SW 1271 (cell line): Measurements from ENCODE around the gene UNC13D.
"Not testable (repeated sequence)": the region's sequence is repeated elsewhere in the genome, so short reads cannot be mapped to it uniquely, and the experiment has no call there.

Source experiments
- DNase-seq, 2 experiments: peaks; one replicate each; lab custom pipeline; 2025; lab: John Stamatoyannopoulos, UW

Gene UNC13D

GRCh38 chr17:75874323-75875181 lies 30.3 kb upstream of the UNC13D start:
- DNase-seq, result no peak

- DNase-seq, result no peak
Observed at GRCh38 chr17:75873587-75874322, 29.6 kb upstream of the UNC13D start.

- DNase-seq, result peak in 1 of 2 experiments; percentile 63
Observed at GRCh38 chr17:75872434-75873351, 28.5 kb upstream of the UNC13D start.

DNA sequence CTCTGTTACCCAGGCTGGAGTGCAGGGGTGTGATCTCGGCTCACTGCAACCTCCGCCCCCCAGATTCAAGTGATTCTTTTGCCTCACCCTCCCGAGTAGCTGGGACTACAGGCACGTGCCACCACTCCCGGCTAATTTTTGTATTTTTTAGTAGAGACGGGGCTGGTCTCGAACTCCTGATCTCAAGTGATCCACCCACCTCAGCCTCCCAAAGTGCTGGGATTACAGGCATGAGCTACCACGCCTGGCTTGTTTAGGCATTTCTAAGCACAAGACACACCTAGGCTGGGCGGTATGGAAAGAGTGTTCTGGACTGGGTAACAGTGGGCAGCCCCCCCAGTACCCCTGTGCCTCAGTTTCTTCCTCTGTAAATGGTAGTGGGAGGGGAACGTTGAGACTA lies 26.0 kb upstream of the UNC13D start:
- not testable (repeated sequence) for DNase-seq

GRCh38 chr17:75869282-75870141 lies 25.3 kb upstream of the UNC13D start:
- DNase-seq, result no peak

DNA sequence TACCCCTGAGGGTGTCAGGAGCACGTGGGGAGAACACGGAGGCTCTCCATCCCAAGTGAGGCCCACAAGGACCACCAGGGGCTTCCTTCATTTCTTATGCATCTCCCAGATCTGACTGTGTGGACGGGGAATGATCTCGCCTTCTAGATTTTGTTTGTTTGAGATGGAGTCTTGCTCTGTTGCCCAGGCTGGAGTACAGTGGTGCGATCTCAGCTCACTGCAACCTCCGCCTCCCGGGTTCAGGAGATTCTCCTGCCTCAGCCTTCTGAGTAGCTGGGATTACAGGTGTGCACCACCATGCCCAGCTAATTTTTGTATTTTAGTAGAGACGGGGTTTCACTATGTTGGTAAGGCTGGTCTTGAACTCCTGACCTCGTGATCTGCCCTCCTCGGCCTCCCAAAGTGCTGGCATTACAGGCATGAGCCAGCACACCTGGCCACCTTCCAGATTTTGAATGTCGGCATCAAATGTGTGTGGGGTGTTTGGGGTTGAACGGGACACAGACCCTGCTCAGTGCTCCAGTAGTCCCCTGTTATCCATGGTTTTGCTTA lies 24.6 kb upstream of the UNC13D start:
- DNase-seq, result not testable (repeated sequence)

GRCh38 chr17:75865404-75866188 lies 21.4 kb upstream of the UNC13D start:
- DNase-seq, result not testable (repeated sequence)

- not testable (repeated sequence) for DNase-seq
Observed at GRCh38 chr17:75864887-75865286, 20.7 kb upstream of the UNC13D start.

GRCh38 chr17:75864448-75864871 lies 20.3 kb upstream of the UNC13D start:
- no peak for DNase-seq

GRCh38 chr17:75861927-75862317 lies 17.7 kb upstream of the UNC13D start:
- no peak for DNase-seq

- not testable (repeated sequence) for DNase-seq
Observed at GRCh38 chr17:75859358-75859757, 15.2 kb upstream of the UNC13D start.

DNA sequence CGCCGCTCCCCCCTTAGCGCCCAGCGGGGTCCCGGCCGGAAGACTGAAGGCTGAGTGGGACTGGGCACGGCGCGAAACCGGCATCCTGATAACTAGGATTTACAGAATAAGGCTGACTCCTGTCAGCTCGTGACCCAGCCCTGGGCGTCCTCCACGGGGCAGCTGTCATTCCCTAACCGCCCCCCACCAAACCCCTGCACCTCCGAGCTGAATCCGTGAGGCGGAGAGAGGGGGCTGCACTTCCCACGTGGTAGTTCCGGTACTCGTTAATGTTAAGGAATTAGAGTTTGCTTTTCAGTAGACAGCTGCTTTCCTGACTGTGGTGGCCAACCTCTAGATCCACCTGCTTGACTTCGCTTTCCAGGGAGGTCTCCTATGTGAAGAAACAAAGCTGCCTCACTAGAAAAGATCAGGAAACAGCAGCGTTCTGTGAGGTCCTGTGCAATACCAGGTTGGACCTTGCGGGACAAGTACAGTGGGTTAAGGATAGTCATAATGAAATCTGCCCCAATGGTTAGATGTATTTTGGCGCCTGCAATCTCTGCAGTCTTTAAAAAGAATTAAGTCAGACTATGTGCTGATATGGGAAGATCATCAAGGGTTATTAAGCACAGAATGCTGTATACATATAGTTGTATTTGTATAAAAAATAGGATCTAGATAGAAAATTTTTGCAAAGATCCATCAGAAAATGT lies 12.0 kb upstream of the UNC13D start:
- DNase-seq, result peak in 1 of 2 experiments; percentile 44

GRCh38 chr17:75855310-75856061 lies 11.3 kb upstream of the UNC13D start, which contains the start of gene WBP2:
Gene WBP2, minus strand, starts transcription at chr17:75855335. Its CDS starts 38 bp downstream, at chr17:75855297.
- peak; percentile 99 to 100 for DNase-seq

DNA sequence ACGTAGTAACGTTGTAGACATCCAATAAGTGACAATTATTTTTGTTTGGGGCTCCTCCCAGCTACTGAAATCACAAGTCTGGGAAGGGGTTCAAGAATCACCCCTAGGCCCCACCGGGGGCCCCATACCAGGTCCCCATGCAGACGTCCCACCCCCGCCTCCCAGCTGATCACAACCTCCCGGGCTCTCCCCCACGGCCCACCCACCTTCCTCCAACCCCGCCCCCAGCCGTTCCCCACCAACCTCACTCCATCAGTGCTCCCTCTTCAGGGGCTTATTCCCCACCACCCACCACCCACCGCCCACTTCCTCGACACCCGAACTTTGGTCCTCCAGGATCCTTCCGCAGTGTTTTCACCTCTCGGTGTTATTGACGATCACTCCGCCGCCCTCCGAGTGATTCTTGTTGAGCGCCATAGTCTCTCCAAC lies 10.7 kb upstream of the UNC13D start:
- no peak for DNase-seq

- DNase-seq, result peak in 1 of 2 experiments; percentile 66
Observed at GRCh38 chr17:75854101-75854748, 10.0 kb upstream of the UNC13D start.

GRCh38 chr17:75853433-75853832 lies 9.2 kb upstream of the UNC13D start:
- DNase-seq, result no peak

DNA sequence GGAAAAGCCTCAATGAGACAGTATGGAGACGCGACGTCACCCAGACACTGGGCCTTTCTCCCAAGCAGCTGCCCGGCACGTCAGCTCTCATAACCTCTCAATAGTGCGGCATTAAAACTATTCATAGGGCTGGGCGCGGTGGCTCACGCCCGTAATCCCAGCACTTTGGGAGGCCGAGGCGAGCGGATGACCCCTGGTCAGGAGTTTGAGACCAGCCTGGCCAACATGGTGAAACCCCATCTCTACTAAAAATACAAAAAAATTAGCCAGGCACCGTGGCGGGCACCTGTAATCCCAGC lies 7.4 kb upstream of the UNC13D start:
- not testable (repeated sequence) for DNase-seq
